ENCODE measurements around the gene PLCG2. TPM values are rescaled to one million over a fixed set of nuclear protein-coding genes. Genes with fewer than 3 reads are reported as not detected.

Gene PLCG2
- total RNA-seq, 1 experiment from 2014 or later = 3.5 TPM

DNA sequence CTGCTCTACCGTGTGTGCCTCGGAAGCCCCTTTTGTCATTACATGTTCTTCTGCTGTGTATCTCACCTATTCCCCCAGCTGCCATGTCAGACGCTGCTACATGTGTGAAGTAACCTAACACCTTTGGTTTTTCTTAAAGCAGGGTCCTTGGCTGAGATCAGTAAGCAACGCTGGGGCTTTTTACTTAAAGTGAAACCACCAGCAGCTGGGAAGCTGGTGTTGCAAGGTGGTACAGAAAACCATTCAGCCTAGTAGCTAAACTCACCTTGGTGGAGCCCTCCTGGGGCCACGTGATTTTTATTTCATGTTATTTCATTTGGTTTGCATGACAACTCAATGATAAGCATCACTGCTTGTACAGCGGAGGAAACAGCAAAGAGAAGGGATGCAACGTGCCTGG, 62.6 kb downstream of the PLCG2 start:
- Histone ChIP-seq H3F3A (ENCODE audit: low read length, unreplicated experiment) (no peaks in the 10 kb centered on the region), H3K4me1 (ENCODE audit: insufficient read depth, low read length) (peaks cover 5% of the 10 kb centered on the region), H3K9me2 (replicated peaks; ENCODE audit: low read length) (no peaks in the 10 kb centered on the region), H3K4me3 (ENCODE audit: low read length) (no peak overlapping the region), H2AFZ (ENCODE audit: low read length) (no peak overlapping the region), H3K27me3 (ENCODE audit: low read length) (no peaks in the 10 kb centered on the region), H3K36me3 (ENCODE audit: low read depth, low read length) (no peaks in the 10 kb centered on the region), H3K79me2 (ENCODE audit: low read length) (no peaks in the 10 kb centered on the region), H3K9ac (ENCODE audit: low read length) (no peak overlapping the region), H3K27ac (ENCODE audit: low read length) (no peak overlapping the region), H3K4me2 (ENCODE audit: low read length) (no peak overlapping the region), H3K9me3 (ENCODE audit: low read length) (no peaks in the 10 kb centered on the region), H4K20me1 (ENCODE audit: low read length) (no peaks in the 10 kb centered on the region)
- intact Hi-C loops (cut with micrococcal nuclease) = no loop called here
- BruUV-seq (replicated peaks) = no TSS peak
- DNase-seq = no peak
- TF ChIP-seq, protein P1, sequence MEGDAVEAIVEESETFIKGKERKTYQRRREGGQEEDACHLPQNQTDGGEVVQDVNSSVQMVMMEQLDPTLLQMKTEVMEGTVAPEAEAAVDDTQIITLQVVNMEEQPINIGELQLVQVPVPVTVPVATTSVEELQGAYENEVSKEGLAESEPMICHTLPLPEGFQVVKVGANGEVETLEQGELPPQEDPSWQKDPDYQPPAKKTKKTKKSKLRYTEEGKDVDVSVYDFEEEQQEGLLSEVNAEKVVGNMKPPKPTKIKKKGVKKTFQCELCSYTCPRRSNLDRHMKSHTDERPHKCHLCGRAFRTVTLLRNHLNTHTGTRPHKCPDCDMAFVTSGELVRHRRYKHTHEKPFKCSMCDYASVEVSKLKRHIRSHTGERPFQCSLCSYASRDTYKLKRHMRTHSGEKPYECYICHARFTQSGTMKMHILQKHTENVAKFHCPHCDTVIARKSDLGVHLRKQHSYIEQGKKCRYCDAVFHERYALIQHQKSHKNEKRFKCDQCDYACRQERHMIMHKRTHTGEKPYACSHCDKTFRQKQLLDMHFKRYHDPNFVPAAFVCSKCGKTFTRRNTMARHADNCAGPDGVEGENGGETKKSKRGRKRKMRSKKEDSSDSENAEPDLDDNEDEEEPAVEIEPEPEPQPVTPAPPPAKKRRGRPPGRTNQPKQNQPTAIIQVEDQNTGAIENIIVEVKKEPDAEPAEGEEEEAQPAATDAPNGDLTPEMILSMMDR (conservative IDR thresholded peaks at IDR 0.05; ENCODE audit: low read depth, low read length) = no peak
- no peak for TF ChIP-seq EZH2 (IDR thresholded peaks at IDR 0.05; ENCODE audit: low read length, unreplicated experiment)
- no peak for TF ChIP-seq EZH2phosphoT487 (IDR thresholded peaks at IDR 0.05; ENCODE audit: borderline replicate concordance, low read length)
- ChIA-PET CTCF (no interaction called here), POLR2A (ENCODE audit: unreplicated experiment) (no interaction called here)
- no peak for ATAC-seq

DNA sequence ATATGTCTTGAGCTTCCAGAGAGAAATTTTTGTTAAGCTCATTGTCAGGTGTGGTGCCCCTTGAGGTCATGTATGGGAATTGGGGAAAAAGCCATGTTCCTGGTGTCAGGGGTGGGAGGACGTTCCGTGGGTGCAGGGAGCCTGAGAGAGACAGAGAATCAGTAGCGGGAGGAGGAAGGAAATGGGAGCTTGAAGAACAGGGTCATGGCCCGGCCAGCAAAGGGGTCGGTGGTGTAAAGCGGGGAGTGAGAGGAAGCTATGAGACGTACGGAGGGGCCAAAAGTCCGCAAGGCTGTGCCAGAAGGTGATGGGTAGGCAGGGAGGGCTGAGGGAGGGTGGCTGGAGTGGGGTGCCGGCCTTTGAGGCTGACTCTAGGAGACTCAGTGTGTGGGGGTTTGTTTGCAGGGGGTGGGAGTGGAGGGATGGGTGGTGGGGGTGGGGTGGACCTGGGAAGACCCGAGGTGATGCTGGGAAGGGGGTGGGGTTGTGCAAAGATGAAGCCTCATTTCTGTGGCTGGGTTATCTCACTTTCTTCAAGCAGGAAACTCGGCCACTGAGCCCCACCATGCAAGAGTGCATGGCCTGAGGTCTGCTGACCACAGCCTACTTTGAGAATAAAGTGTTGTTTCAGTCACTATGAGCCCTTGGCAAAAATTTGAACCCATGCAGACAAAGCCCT, 63.6 kb downstream of the PLCG2 start:
- no peaks in the 10 kb centered on the region for H3K36me3 ChIP-seq (ENCODE audit: low read depth, low read length)
- no peaks in the 10 kb centered on the region for H3K9me2 ChIP-seq (replicated peaks; ENCODE audit: low read length)
- no peak for DNase-seq
- ATAC-seq = no peak
- H4K20me1 ChIP-seq (ENCODE audit: low read length) = no peaks in the 10 kb centered on the region
- H3K9me3 ChIP-seq (ENCODE audit: low read length) = no peaks in the 10 kb centered on the region
- intact Hi-C loops (cut with micrococcal nuclease) = no loop called here
- H3F3A ChIP-seq (ENCODE audit: low read length, unreplicated experiment) = no peaks in the 10 kb centered on the region
- no peaks in the 10 kb centered on the region for H3K79me2 ChIP-seq (ENCODE audit: low read length)
- H3K27me3 ChIP-seq (ENCODE audit: low read length) = no peaks in the 10 kb centered on the region
- ChIA-PET CTCF (no interaction called here), POLR2A (ENCODE audit: unreplicated experiment) (no interaction called here)
- BruUV-seq (replicated peaks) = no TSS peak
- H3K4me2 ChIP-seq (ENCODE audit: low read length) = no peak overlapping the region
- TF ChIP-seq EZH2 (IDR thresholded peaks at IDR 0.05; ENCODE audit: low read length, unreplicated experiment) (no peak), EZH2phosphoT487 (IDR thresholded peaks at IDR 0.05; ENCODE audit: borderline replicate concordance, low read length) (no peak)
- TF ChIP-seq, protein P1 (conservative IDR thresholded peaks at IDR 0.05; ENCODE audit: low read depth, low read length) = no peak
- no peak overlapping the region for H3K9ac ChIP-seq (ENCODE audit: low read length)
- H2AFZ ChIP-seq (ENCODE audit: low read length) = no peak overlapping the region
- no peak overlapping the region for H3K4me3 ChIP-seq (ENCODE audit: low read length)
- no peak overlapping the region for H3K27ac ChIP-seq (ENCODE audit: low read length)
- H3K4me1 ChIP-seq (ENCODE audit: insufficient read depth, low read length) = peaks cover 5% of the 10 kb centered on the region

DNA sequence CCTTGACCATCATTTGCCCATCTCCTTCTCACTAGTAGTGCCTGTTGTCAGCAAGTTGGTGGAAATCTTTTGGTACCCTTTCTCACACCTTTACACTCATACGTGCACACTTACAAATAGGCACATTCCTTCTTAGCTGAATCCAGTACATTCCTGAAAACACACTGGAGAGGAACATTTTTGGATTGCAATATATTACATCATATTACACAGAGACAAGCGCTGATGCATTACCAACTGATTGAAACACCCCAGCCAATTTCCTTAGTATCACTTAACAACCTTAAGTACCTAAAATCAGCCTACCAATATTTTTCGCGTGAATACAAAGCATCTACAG, 64.1 kb downstream of the PLCG2 start:
- H2AFZ ChIP-seq (ENCODE audit: low read length) = no peak overlapping the region
- no peak overlapping the region for H3K4me2 ChIP-seq (ENCODE audit: low read length)
- DNase-seq (no peak), ATAC-seq (no peak)
- H3K4me3 ChIP-seq (ENCODE audit: low read length) = no peak overlapping the region
- H3K9ac ChIP-seq (ENCODE audit: low read length) = no peak overlapping the region
- CTCF ChIA-PET = no interaction called here
- H3F3A ChIP-seq (ENCODE audit: low read length, unreplicated experiment) = no peaks in the 10 kb centered on the region
- POLR2A ChIA-PET (ENCODE audit: unreplicated experiment) = no interaction called here
- H3K36me3 ChIP-seq (ENCODE audit: low read depth, low read length) = no peaks in the 10 kb centered on the region
- intact Hi-C loops (cut with micrococcal nuclease) = no loop called here
- no peaks in the 10 kb centered on the region for H3K27me3 ChIP-seq (ENCODE audit: low read length)
- no peaks in the 10 kb centered on the region for H4K20me1 ChIP-seq (ENCODE audit: low read length)
- no peak overlapping the region for H3K27ac ChIP-seq (ENCODE audit: low read length)
- no peaks in the 10 kb centered on the region for H3K9me2 ChIP-seq (replicated peaks; ENCODE audit: low read length)
- H3K4me1 ChIP-seq (ENCODE audit: insufficient read depth, low read length) = peaks cover 5% of the 10 kb centered on the region
- no TSS peak for BruUV-seq (replicated peaks)
- H3K79me2 ChIP-seq (ENCODE audit: low read length) = no peaks in the 10 kb centered on the region
- TF ChIP-seq, protein P1 (conservative IDR thresholded peaks at IDR 0.05; ENCODE audit: low read depth, low read length) = no peak
- no peaks in the 10 kb centered on the region for H3K9me3 ChIP-seq (ENCODE audit: low read length)
